H1 (cell line): ENCODE data around the gene PREX1. TPM values are rescaled to one million over a fixed set of nuclear protein-coding genes. Genes with fewer than 3 reads are reported as not detected.

Experiments
- CTCF ChIA-PET: fragments of 300-600 bp; sonication (Branson Sonifier 250); formaldehyde crosslinking; loops from one replicate; lab custom pipeline; 2021; ENCODE audit not compliant: partially characterized antibody; lab: Charles Lee
- POLR2A ChIA-PET: fragments of 300-600 bp; sonication (Branson Sonifier 250); formaldehyde crosslinking; loops from one replicate; lab custom pipeline; 2021; ENCODE audit warnings: inconsistent platforms; ENCODE audit not compliant: partially characterized antibody; lab: Charles Lee
- DNase-seq, 2 experiments: peaks; one replicate each; pipeline versions ENCODE4 v3.0.0 to v3.0.0-alpha.2; 2010 to 2022; ENCODE audit warnings: low spot score in 2 of 2, low read depth in 1 of 2, mixed read lengths in 1 of 2
- FAIRE-seq: peaks from 2 replicates; lab custom pipeline; 2011; peaks lifted over from hg19 to GRCh38; lab: Jason Lieb, UNC
- H2AFZ ChIP-seq: 2 replicates; pipeline ENCODE4 v1.8.1; 2012; ENCODE audit warnings: low read length, inconsistent platforms
- H2AK5ac ChIP-seq: 2 replicates; pipeline ENCODE4 v1.6.1; 2013; ENCODE audit warnings: low read depth, low read length
- H2BK120ac ChIP-seq: replicated peaks from 2 replicates; pipeline ENCODE3; 2013; ENCODE audit warnings: low read depth, low read length, inconsistent platforms
- H2BK12ac ChIP-seq: 2 replicates; pipeline ENCODE4 v1.6.1; 2013; ENCODE audit warnings: low read depth, low read length
- H2BK15ac ChIP-seq: 2 replicates; pipeline ENCODE4 v1.6.1; 2013; ENCODE audit warnings: low read length
- H2BK20ac ChIP-seq: 2 replicates; pipeline ENCODE4 v1.6.1; 2013; ENCODE audit warnings: low read length
- H2BK5ac ChIP-seq: 2 replicates; pipeline ENCODE4 v1.6.1; 2013; ENCODE audit warnings: low read depth, low read length
- H3K14ac ChIP-seq: 2 replicates; pipeline ENCODE4 v1.6.1; 2013; ENCODE audit warnings: inconsistent platforms; ENCODE audit not compliant: insufficient read length
- H3K18ac ChIP-seq: 2 replicates; pipeline ENCODE4 v1.6.1; 2013; ENCODE audit warnings: low read length; ENCODE audit errors: extremely low read depth
- H3K23ac ChIP-seq: 2 replicates; pipeline ENCODE4 v1.6.1; 2013; ENCODE audit warnings: inconsistent platforms; ENCODE audit not compliant: insufficient read length
- H3K23me2 ChIP-seq: 2 replicates; pipeline ENCODE4 v1.6.1; 2013; ENCODE audit warnings: low read depth, low read length
- H3K27ac ChIP-seq: 2 replicates; pipeline ENCODE4 v1.6.1; 2011; ENCODE audit warnings: low read depth, low read length, inconsistent platforms
- H3K27me3 ChIP-seq, 4 experiments: replicated peaks in 1 of 4; 1 replicate in 1 of 4; 2 replicates in 3 of 4; pipeline versions ENCODE4 v1.6.1 to v1.8.1; 2011 to 2013; ENCODE audit warnings: low read length in 3 of 4, mild to moderate bottlenecking in 3 of 4, inconsistent platforms in 2 of 4, mixed read lengths in 2 of 4, moderate library complexity in 1 of 4; ENCODE audit not compliant: control insufficient read depth in 3 of 4, insufficient read depth in 3 of 4; ENCODE audit errors: extremely low read depth in 1 of 4
- H3K36me3 ChIP-seq, 4 experiments: 2 replicates each; pipeline versions ENCODE4 v1.6.1 to v1.8.1; 2011 to 2013; ENCODE audit warnings: mild to moderate bottlenecking in 4 of 4, low read length in 3 of 4, moderate library complexity in 2 of 4, control low read depth in 1 of 4, inconsistent platforms in 1 of 4; ENCODE audit not compliant: insufficient read depth in 4 of 4, control insufficient read depth in 2 of 4
- H3K4ac ChIP-seq: replicated peaks from 2 replicates; pipeline ENCODE3; 2013; ENCODE audit warnings: low read length, low read depth, mixed read lengths, inconsistent platforms; ENCODE audit not compliant: insufficient read length
- H3K4me1 ChIP-seq, 4 experiments: replicated peaks in 1 of 4; 1 replicate in 1 of 4; 2 replicates in 3 of 4; pipeline versions ENCODE4 v1.6.1 to v1.8.1; 2011 to 2013; ENCODE audit warnings: low read length in 3 of 4, inconsistent platforms in 2 of 4, mixed read lengths in 1 of 4; ENCODE audit not compliant: insufficient read depth in 4 of 4, control insufficient read depth in 3 of 4
- H3K4me2 ChIP-seq, 2 experiments: 2 replicates each; pipeline versions ENCODE4 v1.6.1 to v1.8.1; 2011 to 2013; ENCODE audit warnings: low read depth in 2 of 2, low read length in 2 of 2, control low read depth in 1 of 2, inconsistent platforms in 1 of 2, mild to moderate bottlenecking in 1 of 2; ENCODE audit not compliant: insufficient read depth in 1 of 2
- H3K4me3 ChIP-seq, 4 experiments: fragments of 200-600, 300-600 bp in 1 of 4; sonication (generic), shearing (Covaris generic), sonication (Bioruptor Twin) in 1 of 4; 2 replicates each; pipeline versions ENCODE4 v1.5.1 to v1.8.1; 2011 to 2016; ENCODE audit warnings: low read length in 4 of 4, low read depth in 3 of 4, control low read depth in 2 of 4, inconsistent platforms in 2 of 4, mild to moderate bottlenecking in 2 of 4, mixed read lengths in 1 of 4, moderate library complexity in 1 of 4; ENCODE audit not compliant: insufficient read depth in 2 of 4; ENCODE audit errors: extremely low read depth in 1 of 4
- H3K56ac ChIP-seq: replicated peaks from 2 replicates; pipeline ENCODE3; 2013; ENCODE audit warnings: low read depth, mild to moderate bottlenecking, mixed read lengths, low read length, inconsistent platforms; ENCODE audit not compliant: insufficient read length
- H3K79me1 ChIP-seq: 2 replicates; pipeline ENCODE4 v1.6.1; 2013; ENCODE audit warnings: low read depth, low read length, control low read depth
- H3K79me2 ChIP-seq, 2 experiments: 2 replicates each; pipeline versions ENCODE4 v1.6.1 to v1.8.1; 2012 to 2013; ENCODE audit warnings: low read length in 2 of 2, mild to moderate bottlenecking in 2 of 2, inconsistent platforms in 1 of 2; ENCODE audit not compliant: insufficient read depth in 2 of 2, control insufficient read depth in 1 of 2
- H3K9ac ChIP-seq, 4 experiments: replicated peaks in 1 of 4; 1 replicate in 1 of 4; 2 replicates in 3 of 4; pipeline versions ENCODE4 v1.6.1 to v1.8.1; 2011 to 2013; ENCODE audit warnings: low read depth in 3 of 4, low read length in 3 of 4, control low read depth in 2 of 4, mild to moderate bottlenecking in 2 of 4, moderate library complexity in 2 of 4, inconsistent platforms in 1 of 4; ENCODE audit errors: extremely low read depth in 1 of 4
- H3K9me3 ChIP-seq, 2 experiments: 2 replicates each; pipeline versions ENCODE4 v1.6.1 to v1.8.1; 2012 to 2013; ENCODE audit warnings: mild to moderate bottlenecking in 2 of 2, moderate library complexity in 2 of 2, control low read depth in 1 of 2, inconsistent platforms in 1 of 2, low read depth in 1 of 2, low read length in 1 of 2, mixed read lengths in 1 of 2; ENCODE audit not compliant: insufficient read depth in 2 of 2
- H4K20me1 ChIP-seq, 2 experiments: replicated peaks in 1 of 2; 2 replicates each; pipeline versions ENCODE3 to v1.8.1; 2011 to 2013; ENCODE audit warnings: inconsistent platforms in 2 of 2, low read length in 2 of 2, mild to moderate bottlenecking in 1 of 2; ENCODE audit not compliant: insufficient read depth in 2 of 2, control insufficient read depth in 1 of 2
- H4K5ac ChIP-seq: 2 replicates; pipeline ENCODE4 v1.6.1; 2013; ENCODE audit warnings: low read length, low read depth, mixed read lengths, inconsistent platforms; ENCODE audit not compliant: insufficient read length
- H4K8ac ChIP-seq: 2 replicates; pipeline ENCODE4 v1.8.0; 2013; ENCODE audit warnings: mild to moderate bottlenecking, moderate library complexity, low read length, inconsistent platforms; ENCODE audit not compliant: insufficient read depth; ENCODE audit errors: extremely low read depth
- H4K91ac ChIP-seq: replicated peaks from 2 replicates; pipeline ENCODE3; 2013; ENCODE audit warnings: low read length, mixed read lengths, inconsistent platforms; ENCODE audit not compliant: insufficient read length
- BACH1 ChIP-seq: IDR thresholded peaks from 2 replicates; pipeline ENCODE4 v1.6.1; 2012; ENCODE audit warnings: low read length, improper control_type of control experiment
- BRCA1 ChIP-seq: IDR thresholded peaks from 2 replicates; pipeline ENCODE4 v1.6.1; 2012; ENCODE audit warnings: low read depth, low read length, improper control_type of control experiment
- CEBPB ChIP-seq: IDR thresholded peaks from 2 replicates; pipeline ENCODE4 v1.6.1; 2012; ENCODE audit warnings: low read depth, low read length
- HDAC2 ChIP-seq, 2 experiments: fragments of 300-600 bp in 1 of 2; sonication (generic) in 1 of 2; IDR thresholded peaks; 2 replicates each; pipeline ENCODE4 v1.6.1; 2011 to 2012; ENCODE audit warnings: low read depth in 2 of 2, low read length in 2 of 2, mild to moderate bottlenecking in 2 of 2, moderate library complexity in 2 of 2, borderline replicate concordance in 1 of 2, inconsistent platforms in 1 of 2
- JUND ChIP-seq: IDR thresholded peaks from 2 replicates; pipeline ENCODE4 v1.6.1; 2011; ENCODE audit warnings: mild to moderate bottlenecking, improper control_type of control experiment, low read length
- NANOG ChIP-seq: IDR thresholded peaks from 2 replicates; pipeline ENCODE4 v1.6.1; 2011; ENCODE audit warnings: low read length, low read depth, mild to moderate bottlenecking, inconsistent platforms; ENCODE audit not compliant: insufficient read depth, poor library complexity, severe bottlenecking
- RNF2 ChIP-seq: fragments of 200-900, 300-1000 bp; sonication (generic); IDR thresholded peaks from 2 replicates; pipeline ENCODE4 v1.7.1; 2016; ENCODE audit warnings: borderline replicate concordance, low read depth, mild to moderate bottlenecking, antibody characterized with exemption, low read length; ENCODE audit not compliant: poor library complexity, severe bottlenecking; ENCODE audit errors: missing control alignments
- SAP30 ChIP-seq: fragments of 300-600 bp; sonication (generic); IDR thresholded peaks from 2 replicates; pipeline ENCODE4 v1.7.1; 2012; ENCODE audit warnings: low read length, moderate library complexity, mild to moderate bottlenecking, inconsistent platforms; ENCODE audit not compliant: insufficient read depth, insufficient replicate concordance
- SIN3A ChIP-seq, 2 experiments: IDR thresholded peaks in 1 of 2; conservative IDR thresholded peaks in 1 of 2; 2 replicates each; pipeline ENCODE4 v1.6.1; 2011 to 2012; ENCODE audit warnings: low read length in 2 of 2, improper control_type of control experiment in 1 of 2, low read depth in 1 of 2, mild to moderate bottlenecking in 1 of 2
- TAF7 ChIP-seq: optimal IDR thresholded peaks from 2 replicates; pipeline ENCODE3; 2011; ENCODE audit warnings: low read depth, mild to moderate bottlenecking, inconsistent platforms, low read length, moderate library complexity, borderline replicate concordance
- ZNF274 ChIP-seq: IDR thresholded peaks from 2 replicates; pipeline ENCODE4 v1.7.0; 2012; ENCODE audit warnings: low read length, borderline replicate concordance; ENCODE audit errors: extremely low read depth
- WGBS, 2 experiments: shearing (Covaris generic) in 1 of 2; methylation state at CpG; one replicate each; pipeline versions ENCODE4 v1.1.6 to v1.1.7; 2013 to 2015; ENCODE audit warnings: low lambda C conversion rate in 2 of 2, mixed read lengths in 2 of 2, inconsistent platforms in 1 of 2, low coverage in 1 of 2, missing lambda C conversion rate in 1 of 2; ENCODE audit not compliant: insufficient replicate concordance in 2 of 2, insufficient coverage in 1 of 2, insufficient read length in 1 of 2; ENCODE audit errors: extremely low coverage in 1 of 2, missing lambda C conversion rate in 1 of 2; 5-methylcytosine and 5-hydroxymethylcytosine counted together
- polyA plus RNA-seq, 7 experiments: library from polyadenylated mRNA; depleted of rRNA in 3 of 7; stranded (reverse) in 5 of 7; unstranded in 2 of 7; fragments of >200 nt in 5 of 7; fragments of 200-250 nt in 2 of 7; gene quantifications; 1 replicate in 5 of 7; 2 replicates in 1 of 7; 4 replicates in 1 of 7; pipeline versions ENCODE4 v1.2.1 to v1.2.3, GENCODE V29; 2011 to 2013; ENCODE audit warnings: missing spikeins in 2 of 7, mixed read lengths in 2 of 7
- total RNA-seq: library from RNA; stranded (reverse); fragmentation: NEBNext Ultra II Directional; extraction: Animal tissue kit (Norgen Biotek cat#: 25700); gene quantifications from 2 replicates; pipeline ENCODE4 v1.2.1, GENCODE V29; 2021

PREX1 gene
- total and polyA plus RNA-seq, 2 of the 8 experiments (the other 6 are each of a cell fraction or from before 2014, with no cell fraction given) = 10.7 to 12.8 TPM

GRCh38 chr20:48605364-48606171, 222.2 kb downstream of the PREX1 start:
- Histone ChIP-seq H4K20me1 (no peaks in the 10 kb centered on the region), H3K18ac (no peak overlapping the region), H3K79me1 (no peaks in the 10 kb centered on the region), H2AFZ (no peak overlapping the region), H2AK5ac (no peak overlapping the region), H3K27ac (no peak overlapping the region), H4K91ac (no peak overlapping the region), H3K36me3 (no peaks in the 10 kb centered on the region), H2BK120ac (no peak overlapping the region), H2BK12ac (no peak overlapping the region), H4K5ac (no peak overlapping the region), H3K14ac (no peak overlapping the region), H3K4me1 (peaks cover 2 to 7% (median 5%) of the 10 kb centered on the region in 4 experiments; a peak in 6 of 7 replicates), H3K4me2 (no peak overlapping the region), H3K79me2 (no peaks in the 10 kb centered on the region), H3K4me3 (no peak overlapping the region), H3K23me2 (no peaks in the 10 kb centered on the region), H4K8ac (no peak overlapping the region), H3K4ac (no peak overlapping the region), H3K56ac (no peak overlapping the region), H3K9me3 (no peaks in the 10 kb centered on the region), H3K23ac (no peak overlapping the region), H2BK5ac (no peak overlapping the region), H3K9ac (no peak overlapping the region), H2BK15ac (no peak overlapping the region), H2BK20ac (no peak overlapping the region), H3K27me3 (no peaks in the 10 kb centered on the region; a peak in 1 of 7 replicates)
- CTCF ChIA-PET = interaction anchor here (0.6 kb wide), 1 partner anchor 166 kb away, joined by 3 read pairs; no protein-coding TSS in a partner anchor
- 90% methylated on average over 16 of the region's 17 CpGs; no CpG with 5 or more reads in 1 of the 2 experiments for WGBS, 2 experiments
- DNase-seq = no peak
- no peak for FAIRE-seq
- POLR2A ChIA-PET = no interaction called here
- no peak for TF ChIP-seq RNF2
- no peak for TF ChIP-seq ZNF274
- TF ChIP-seq NANOG = no peak
- no peak for TF ChIP-seq TAF7
- no peak for TF ChIP-seq BACH1
- no peak for TF ChIP-seq CEBPB
- no peak for TF ChIP-seq HDAC2 (IDR thresholded peaks at IDR 0.05; ENCODE audit: borderline replicate concordance in 1 of 2, low read depth in 2 of 2, low read length in 2 of 2)
- no peak for TF ChIP-seq JUND
- no peak for TF ChIP-seq SAP30
- no peak for TF ChIP-seq BRCA1
- no peak for TF ChIP-seq SIN3A (conservative IDR thresholded peaks at IDR 0.05 in 1 of 2, IDR thresholded peaks at IDR 0.05 in 1 of 2; ENCODE audit: low read depth in 1 of 2, low read length in 2 of 2)
